ENCODE results near the gene BCLAF1. TPM values are rescaled to one million over a fixed set of nuclear protein-coding genes. Genes with fewer than 3 reads are reported as not detected.

The BCLAF1 gene
- total RNA-seq = 117 TPM
- long read RNA-seq, full-length matches to known transcripts = 3 of 337 reads
- long read RNA-seq, partial matches to known transcripts = 312 of 337 reads
- long read RNA-seq, other reads (novel, unspliced or antisense) = 22 of 337 reads

GRCh38 chr6:136289579-136290409 lies at the start of gene BCLAF1:
TSS of gene BCLAF1 (minus strand) at chr6:136289846. CDS start at chr6:136279866, 9,980 bp downstream.
- peak; percentile 99 for DNase-seq (ENCODE audit: low spot score)

DNA sequence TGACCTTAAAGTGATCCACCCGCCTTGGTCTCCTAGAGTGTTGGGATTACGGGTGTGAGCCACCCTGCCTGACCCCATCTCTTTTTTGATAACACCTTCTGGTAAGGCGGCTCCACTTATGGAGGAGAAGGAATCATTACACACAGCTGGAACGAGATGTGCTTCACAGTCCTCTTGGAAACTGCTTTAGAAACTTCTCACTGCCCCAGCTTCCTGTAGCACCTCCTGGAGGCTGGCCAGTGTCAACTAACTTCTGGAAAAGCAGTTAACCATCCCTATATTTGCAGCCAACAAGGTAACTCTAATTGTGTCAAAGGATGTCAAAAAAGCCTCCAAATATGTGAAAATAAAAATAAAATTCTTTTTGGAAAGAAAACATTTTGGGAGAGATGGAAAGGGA lies 48.8 kb upstream of the BCLAF1 start:
- DNase-seq (ENCODE audit: low spot score) = no peak

GRCh38 chr6:136337606-136338005 lies 48.0 kb upstream of the BCLAF1 start:
- no peak for DNase-seq (ENCODE audit: low spot score)

DNA sequence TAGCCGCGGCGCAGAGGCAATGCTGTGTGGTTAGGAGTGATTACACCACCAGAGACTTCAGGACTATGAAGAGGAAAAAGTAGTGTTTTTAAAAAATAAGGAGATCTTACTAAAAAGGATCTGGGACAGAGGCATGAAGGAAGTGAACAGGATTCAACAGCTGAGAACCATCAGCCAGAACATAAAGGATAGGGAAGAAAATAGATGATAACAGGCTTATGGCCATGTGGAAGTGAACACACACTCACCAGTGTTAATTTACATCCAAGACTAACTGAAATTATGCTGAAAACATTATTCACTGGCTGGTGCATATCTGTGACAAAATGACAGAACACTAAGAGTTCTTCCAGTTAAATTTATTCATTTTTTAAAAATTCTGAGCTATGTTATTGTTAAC lies 47.5 kb upstream of the BCLAF1 start:
- DNase-seq (ENCODE audit: low spot score) = no peak

GRCh38 chr6:136335736-136336363 lies 46.2 kb upstream of the BCLAF1 start:
- DNase-seq (ENCODE audit: low spot score) = no peak

DNA sequence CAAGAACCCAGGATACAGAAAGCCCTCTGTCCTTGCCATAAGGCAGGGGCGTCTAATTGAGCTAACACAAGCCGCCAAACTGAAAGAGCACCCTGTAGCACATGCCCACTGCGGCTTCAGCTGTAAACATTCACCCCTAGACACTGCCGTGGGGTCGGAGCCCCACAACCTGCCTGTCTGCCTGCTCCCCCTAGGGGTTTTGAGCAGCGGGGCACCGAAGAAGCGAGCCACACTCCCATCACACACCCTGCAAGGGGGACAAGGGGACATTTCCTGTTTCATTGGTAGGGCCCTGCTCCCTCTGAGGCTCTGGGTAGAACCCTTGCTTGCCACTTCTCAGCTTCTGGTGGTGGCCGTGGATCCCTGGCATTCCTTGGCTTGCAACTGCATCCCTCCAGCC lies 45.2 kb upstream of the BCLAF1 start:
- DNase-seq (ENCODE audit: low spot score) = no peak

- no peak for DNase-seq (ENCODE audit: low spot score)
Measured at GRCh38 chr6:136334465-136334846, 44.8 kb upstream of the BCLAF1 start.

GRCh38 chr6:136333824-136334464 lies 44.3 kb upstream of the BCLAF1 start:
- no peak for DNase-seq (ENCODE audit: low spot score)

- DNase-seq (ENCODE audit: low spot score) = no peak
Measured at GRCh38 chr6:136331461-136331860, 41.8 kb upstream of the BCLAF1 start.

DNA sequence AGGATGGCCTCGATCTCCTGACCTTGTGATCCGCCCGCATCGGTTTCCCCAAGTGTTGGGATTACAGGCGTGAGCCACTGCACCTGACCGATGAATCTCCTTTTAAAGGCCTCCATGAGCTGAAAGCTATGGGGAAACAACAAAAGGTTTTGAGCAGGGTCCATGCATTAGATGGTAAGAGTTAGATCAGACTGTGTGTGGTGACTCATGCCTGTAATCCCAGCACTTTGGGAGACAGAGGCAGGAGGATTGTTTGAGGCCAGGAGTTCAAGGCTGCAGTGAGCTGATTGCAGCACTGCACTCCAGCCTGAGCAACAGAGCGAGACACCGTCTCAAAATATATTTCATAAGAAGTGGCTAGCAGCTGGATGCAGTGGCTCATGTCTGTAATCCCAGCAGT lies 41.0 kb upstream of the BCLAF1 start:
- DNase-seq (ENCODE audit: low spot score) = no peak

GRCh38 chr6:136326038-136326553 lies 36.5 kb upstream of the BCLAF1 start:
- no peak for DNase-seq (ENCODE audit: low spot score)

GRCh38 chr6:136324686-136325380 lies 35.2 kb upstream of the BCLAF1 start:
- no peak for DNase-seq (ENCODE audit: low spot score)

- no peak for DNase-seq (ENCODE audit: low spot score)
Measured at GRCh38 chr6:136323431-136324112, 33.9 kb upstream of the BCLAF1 start.

- DNase-seq (ENCODE audit: low spot score) = no peak
Measured at GRCh38 chr6:136319732-136320131, 30.1 kb upstream of the BCLAF1 start.

GRCh38 chr6:136318676-136319075 lies 29.0 kb upstream of the BCLAF1 start:
- no peak for DNase-seq (ENCODE audit: low spot score)

DNA sequence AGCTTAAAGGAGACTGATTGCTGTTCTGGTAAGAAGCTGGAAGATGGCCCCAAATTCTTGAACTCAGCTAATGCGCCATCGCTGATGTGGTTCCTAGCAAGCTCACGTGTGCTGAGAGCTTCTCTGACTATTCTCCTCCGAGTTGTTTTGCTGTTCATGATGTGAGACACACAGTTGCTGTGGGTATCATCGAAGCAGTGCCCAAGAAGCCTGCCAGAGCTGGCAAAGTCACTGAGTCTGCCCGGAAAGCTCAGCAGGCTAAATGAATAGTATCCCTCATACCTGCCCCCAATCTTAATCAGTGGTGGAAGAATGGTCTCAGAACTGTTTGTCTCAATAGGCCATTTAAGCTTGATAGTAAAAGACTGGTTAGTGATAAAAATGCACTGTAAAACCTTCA lies 28.3 kb upstream of the BCLAF1 start:
- DNase-seq (ENCODE audit: low spot score) = no peak

GRCh38 chr6:136317021-136317694 lies 27.5 kb upstream of the BCLAF1 start:
- DNase-seq (ENCODE audit: low spot score) = no peak

DNA sequence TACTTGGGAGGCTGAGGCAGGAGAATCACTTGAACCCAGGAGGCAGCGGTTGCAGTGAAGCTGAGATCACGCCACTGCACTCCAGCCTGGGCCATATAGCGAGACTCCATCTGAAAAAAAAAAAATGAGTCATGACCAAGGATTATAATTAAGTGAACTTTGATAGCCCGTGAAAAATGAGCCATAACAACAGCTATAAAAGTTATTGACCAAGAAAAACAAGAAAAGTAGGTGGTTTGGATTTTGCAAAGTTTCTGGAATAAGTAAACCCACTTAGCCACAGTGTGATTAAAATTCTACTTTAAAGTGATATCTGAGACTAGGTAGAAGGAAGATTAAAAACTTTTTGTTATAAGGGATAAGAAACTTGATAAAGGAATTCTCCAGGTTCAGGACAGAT lies 25.9 kb upstream of the BCLAF1 start:
- DNase-seq (ENCODE audit: low spot score) = no peak

DNA sequence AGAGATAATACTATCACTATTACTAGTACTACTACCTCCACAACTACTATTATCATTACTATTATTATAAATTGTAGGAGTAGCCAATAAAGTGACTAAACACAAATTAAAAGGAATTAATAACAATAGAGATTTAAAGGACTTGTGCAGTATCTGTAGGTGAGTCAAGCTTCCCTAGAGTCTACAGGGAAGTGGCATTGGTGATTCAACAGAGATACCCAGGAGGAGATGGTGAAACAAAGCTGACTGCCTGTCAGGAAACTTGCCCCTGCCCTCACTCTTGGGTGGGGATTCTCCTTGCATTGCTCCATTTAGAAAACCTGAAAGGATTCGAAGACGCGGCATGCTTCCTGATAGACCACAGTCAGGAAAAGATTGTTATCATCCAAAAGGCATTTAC lies 23.3 kb upstream of the BCLAF1 start:
- DNase-seq (ENCODE audit: low spot score) = no peak

- no peak for DNase-seq (ENCODE audit: low spot score)
Measured at GRCh38 chr6:136309729-136310311, 20.2 kb upstream of the BCLAF1 start.

Measured in mesenteric fat pad (tissue), 1 donor.